Stimulated activated CD8-positive, alpha-beta memory T cell treated with anti-CD3 and anti-CD28 coated beads, Interleukin-15, amount 100 ng/mL, for 1 hour (primary cell): ENCODE results near the gene CKB.

Experiments
- DNase-seq: peaks from one replicate; pipeline ENCODE4 v3.0.0-alpha.2; 2020; ENCODE audit warnings: low read depth

CKB gene

GRCh38 chr14:103510724-103511693, 11.6 kb downstream of the CKB start:
- DNase-seq: no peak

DNA sequence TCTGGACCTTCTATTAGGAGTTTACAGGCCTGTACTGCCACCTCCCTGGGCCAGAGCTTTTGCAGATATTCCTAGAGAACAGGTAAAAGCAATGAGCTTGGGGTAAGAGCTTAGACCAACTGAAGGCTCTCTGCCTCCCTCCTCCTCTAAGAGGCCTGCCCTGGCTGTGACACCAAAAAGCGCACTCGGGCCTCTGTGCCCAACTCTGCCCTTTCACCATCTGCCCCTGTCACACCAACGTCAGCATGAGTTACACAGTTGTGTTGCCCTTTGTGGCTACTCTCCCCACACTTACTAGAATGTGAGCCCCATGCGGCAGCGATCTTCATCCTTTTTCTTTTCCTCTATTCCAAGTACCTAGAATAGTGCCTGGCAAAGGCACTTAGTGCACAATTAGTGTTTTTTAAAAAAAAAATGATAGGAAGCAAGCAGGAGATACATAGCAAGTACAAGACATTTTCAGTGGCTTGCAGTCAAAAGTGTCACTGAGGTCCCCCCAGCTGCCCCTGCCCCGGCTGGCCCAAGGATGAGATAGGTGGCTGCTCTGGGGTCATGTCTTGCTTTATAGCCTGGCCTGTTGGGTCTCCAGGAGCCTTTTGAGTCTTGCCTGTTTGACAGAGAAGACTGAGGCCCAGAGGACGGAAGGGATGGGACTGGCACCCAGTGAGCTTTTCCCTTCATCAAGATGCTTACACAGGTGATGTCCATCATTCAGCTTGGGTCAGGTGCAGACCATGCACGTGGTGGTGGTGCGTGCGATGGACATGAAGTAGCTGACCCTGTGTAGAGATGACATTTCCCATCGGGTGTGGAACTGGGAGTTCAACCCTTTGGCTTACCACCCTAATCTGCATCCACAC, 12.5 kb downstream of the CKB start:
- no peak for DNase-seq

DNA sequence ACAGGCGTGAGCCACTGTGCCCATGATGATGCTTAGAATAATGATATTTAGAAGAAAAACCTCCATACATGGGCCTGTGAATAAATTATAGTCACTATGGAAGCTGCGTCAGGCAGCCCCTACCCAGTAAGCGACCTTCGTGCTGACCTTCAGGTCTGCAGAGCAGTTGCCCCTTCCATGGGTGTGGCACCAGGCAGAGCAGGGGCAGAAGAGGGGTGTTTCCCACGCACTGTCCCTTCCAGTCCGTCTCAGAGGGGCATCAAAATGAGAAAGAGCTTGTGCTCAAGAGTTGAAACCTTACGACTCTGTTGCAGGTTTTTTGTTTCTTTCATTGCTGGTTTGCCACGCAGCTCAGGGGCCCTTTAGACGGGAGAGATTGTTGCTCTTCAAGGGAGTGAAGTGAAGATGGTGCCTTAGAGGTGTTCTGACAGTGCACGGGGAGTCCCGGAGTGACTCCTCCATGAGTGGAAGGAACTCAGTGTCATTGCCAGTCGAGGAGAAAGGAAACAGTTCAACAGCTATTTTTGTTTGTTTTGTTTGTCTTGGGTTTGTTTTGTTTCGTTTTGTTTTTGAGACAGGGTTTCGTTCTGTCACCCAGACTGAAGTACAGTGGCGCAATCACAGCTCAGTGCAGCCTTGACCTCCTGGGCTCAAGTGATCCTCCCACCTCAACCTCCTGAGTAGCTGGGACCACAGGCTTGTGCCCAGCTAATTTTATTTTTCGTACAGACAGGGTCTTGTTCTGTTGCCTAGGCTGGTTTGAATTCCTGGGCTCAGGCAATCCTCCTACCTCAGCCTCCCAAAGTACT, 13.9 kb downstream of the CKB start:
- no peak for DNase-seq

- DNase-seq: no peak
Measured at GRCh38 chr14:103507751-103508150, 14.9 kb downstream of the CKB start.

DNA sequence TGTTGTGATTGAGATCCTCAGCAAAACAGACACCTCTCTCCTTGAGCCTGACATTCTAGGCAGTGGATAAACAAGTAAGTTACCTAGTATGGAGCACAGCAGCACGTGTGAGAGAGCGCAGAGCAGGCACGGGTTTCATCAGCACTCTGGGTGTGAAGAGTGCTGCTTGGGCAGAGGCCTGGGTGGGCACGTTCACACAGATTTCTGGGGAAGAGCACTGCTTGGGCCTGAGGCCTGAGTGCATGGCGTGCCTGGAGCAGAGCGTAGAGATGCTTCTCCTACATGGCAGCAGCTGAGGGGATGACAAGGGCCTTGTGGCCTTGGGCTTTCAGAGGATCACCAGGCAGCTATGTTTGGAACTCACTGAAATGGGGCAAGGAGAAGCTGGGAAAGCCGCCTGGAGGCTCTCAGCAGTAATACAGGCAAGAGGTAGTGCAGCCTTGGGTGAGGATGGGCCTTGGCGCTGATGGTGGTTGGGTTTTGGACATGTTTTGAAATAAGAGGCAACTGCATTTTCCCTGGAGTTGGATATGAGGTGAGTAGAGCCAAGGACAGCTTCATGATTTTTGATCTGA, 17.6 kb downstream of the CKB start:
- no peak for DNase-seq

DNA sequence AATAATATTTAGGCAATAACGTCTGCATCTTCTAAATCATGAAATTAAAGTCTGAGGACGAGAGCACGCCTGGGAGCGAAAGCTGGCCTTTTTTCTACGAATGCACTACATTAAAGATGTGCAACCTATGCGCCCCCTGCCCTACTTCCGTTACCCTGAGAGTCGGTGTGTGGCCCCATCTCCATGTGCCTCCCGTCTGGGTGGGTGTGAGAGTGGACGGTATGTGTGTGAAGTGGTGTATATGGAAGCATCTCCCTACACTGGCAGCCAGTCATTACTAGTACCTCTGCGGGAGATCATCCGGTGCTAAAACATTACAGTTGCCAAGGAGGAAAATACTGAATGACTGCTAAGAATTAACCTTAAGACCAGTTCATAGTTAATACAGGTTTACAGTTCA, 19.3 kb downstream of the CKB start:
- DNase-seq: no peak

DNA sequence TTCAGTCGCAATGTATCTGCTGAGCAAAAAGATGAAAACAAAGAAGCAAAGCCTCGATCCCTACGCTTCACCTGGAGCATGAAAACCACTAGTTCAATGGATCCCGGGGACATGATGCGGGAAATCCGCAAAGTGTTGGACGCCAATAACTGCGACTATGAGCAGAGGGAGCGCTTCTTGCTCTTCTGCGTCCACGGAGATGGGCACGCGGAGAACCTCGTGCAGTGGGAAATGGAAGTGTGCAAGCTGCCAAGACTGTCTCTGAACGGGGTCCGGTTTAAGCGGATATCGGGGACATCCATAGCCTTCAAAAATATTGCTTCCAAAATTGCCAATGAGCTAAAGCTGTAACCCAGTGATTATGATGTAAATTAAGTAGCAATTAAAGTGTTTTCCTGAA, 19.8 kb downstream of the CKB start:
- no peak for DNase-seq

DNA sequence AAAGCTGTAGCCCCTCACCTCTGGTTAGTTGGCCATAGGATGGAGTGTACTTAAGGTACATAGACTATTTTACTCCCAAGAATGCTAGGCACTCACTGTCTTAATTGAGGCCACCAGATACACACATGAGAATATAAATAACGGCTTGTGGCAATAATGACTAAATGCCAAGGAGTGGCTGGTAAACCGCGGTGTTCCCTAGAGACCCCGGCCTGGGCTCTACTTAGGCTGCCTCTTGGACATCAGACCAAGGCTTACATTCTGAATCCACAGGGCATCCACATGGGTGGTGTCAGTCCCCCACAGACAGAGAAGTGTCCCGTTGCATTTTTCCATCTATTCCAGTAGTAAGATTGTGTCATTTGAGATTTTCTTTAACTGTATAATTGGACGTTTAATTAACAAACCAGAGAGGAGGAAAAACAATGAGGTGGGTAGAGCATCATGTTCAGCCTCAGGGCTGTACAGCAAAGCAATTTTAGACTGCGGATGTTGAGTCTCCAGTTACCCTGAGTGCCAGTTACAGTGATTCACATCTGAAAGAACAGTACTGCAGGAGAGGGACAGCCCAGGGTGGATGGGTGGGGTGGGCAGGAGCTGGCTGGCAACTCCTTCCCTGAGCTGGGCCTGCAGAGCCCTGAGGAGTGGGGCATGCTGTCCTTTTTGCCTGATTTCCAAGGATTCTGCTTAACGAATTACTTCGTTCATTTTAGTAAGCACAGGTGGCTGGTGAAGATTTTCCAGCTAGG, 20.5 kb downstream of the CKB start:
- no peak for DNase-seq

DNA sequence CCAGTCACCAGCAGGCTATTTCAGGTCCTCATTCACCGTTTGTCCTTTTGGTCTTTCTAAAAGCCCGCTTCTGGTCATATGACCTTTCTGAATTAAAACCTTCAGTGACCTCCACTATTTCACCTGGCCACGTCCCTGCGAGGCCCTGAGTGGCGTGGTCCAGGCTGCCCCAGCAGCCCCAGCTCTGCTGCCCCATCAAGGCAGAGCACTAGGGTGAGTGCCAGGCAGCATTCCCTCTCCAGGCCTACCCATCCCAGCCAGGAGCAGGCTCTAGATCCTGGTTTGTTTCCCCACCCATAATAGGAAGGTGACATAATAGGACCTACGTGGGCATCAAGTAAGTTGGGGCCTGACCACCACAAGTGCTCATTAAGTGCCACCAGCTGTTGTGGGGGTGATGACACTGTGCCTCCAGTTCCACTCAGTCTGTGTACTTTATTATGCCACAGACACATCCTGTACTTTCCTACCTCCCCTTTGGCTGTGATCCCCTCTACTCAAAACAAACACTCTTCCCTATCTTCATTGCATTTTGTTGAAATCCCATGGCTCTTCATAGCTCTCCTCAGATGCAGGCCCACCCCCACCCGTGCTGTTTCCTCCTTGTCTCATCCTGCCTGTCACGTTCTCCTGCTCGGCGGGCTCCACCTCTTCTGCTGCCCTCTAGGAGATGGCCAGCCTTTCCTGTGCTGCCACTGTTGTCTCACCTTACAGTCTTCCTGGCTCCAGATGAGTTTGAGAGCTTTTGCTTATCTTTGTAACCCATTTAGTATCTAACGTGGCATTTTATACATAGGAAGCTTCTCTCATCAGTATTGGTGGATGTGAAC, 21.4 kb downstream of the CKB start:
- DNase-seq: no peak

GRCh38 chr14:103500148-103500990, 22.3 kb downstream of the CKB start:
- DNase-seq: peak; percentile 65

DNA sequence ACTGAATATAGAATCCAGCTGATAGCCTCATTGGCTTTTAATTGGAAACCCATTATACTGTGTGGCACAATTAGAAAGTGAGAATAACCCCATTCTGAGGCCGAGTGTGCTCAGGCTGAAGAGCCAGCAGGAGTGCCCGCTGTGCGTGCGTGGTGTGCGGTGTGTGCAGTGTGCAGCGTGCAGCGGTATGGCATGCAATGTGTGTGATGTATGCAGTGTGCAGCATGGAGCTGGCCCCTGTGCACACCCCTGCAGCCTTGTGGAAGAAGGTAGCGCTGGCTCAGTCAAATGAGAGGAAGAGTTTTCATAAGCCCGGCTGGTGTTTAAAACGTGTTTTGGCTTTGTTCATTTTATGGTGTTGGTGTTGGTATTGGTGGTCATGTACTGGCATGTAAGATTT, 22.9 kb downstream of the CKB start:
- DNase-seq: no peak

DNA sequence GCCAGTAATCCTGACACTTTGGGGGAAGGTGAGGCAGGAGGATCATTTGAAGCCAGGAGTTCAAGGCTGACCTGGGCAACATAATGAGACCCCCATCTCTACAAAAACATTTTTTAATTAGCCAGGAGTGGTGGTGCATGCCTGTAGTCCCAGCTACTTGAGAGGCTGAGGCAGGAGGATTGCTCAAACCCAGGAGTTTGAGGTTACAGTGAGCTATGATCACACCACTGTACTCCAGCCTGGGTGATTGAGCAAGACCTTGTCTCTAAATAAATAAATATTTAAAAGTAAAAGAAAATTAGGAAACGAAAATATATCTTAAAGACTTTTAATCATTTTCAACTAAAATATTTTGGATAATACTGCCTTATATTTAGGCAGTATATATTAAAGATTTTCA, 25.9 kb downstream of the CKB start:
- no peak for DNase-seq

- no peak for DNase-seq
Measured at GRCh38 chr14:103495854-103496253, 26.8 kb downstream of the CKB start.

DNA sequence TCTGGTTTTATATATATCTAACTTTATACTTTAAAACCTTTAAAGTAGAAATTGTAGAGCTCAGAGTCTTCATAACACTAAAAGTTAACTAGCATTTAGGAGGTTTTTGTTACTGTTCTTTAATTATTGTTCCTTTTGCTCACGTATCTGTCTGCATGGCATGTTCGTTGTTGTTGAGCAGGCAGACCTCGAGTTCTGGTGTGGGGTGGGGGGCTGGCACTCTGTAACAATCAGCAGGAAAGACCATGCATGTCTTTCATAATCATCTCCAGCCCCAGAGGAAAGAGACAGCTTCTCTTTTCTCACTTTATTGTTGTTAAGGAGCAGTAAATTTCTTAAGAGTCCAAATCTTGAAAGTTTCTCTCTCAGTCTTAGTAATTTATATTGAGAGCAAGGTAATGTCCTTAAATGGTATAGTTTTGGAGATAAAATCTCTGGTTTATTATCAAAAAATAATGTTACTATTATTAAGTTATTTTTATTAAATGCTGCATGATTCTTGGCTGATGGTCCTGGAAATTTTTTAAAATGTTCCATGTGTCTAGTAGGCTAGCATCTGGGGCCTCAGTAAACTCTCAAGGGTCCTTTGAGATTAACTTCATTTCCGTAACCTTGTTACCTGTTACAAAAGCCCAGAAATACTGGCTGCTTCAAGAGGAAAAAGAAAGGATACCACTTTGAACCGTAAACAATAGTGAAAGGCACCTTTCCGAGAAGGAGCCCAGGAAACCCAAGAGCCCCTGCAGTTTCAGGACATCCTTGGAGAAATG, 30.3 kb downstream of the CKB start:
- DNase-seq: no peak

- no peak for DNase-seq
Measured at GRCh38 chr14:103491691-103492090, 30.9 kb downstream of the CKB start.

GRCh38 chr14:103489621-103490020, 33.0 kb downstream of the CKB start:
- DNase-seq: no peak

- no peak for DNase-seq
Measured at GRCh38 chr14:103488960-103489359, 33.7 kb downstream of the CKB start.

DNA sequence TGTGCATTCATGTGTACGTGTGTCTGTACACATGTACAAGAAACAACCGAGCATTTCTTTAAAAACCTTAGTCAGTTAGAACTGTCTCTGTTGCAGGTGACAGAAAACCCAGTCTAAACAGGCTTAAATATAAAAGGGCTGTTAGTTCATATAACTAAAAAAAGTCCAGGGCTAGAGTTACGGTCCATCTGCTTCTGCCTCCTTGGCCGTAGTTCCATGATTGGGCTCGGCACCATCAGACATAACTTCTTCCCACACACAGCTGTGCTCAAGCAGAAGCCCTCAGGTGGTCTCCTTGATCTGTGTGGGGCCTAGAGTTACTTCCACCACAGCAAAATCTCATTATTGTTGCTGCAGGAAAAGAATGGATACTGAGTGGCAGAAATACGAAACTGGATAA, 34.6 kb downstream of the CKB start:
- no peak for DNase-seq
